GM19351 (cell line): Measurements from ENCODE around the gene KRT73.

Experiments used
- ATAC-seq: cut with Tn5 transposase; IDR thresholded peaks from one replicate; pipeline ENCODE4 v1.9.1; 2021; ENCODE audit warnings: mild to moderate bottlenecking, moderate library complexity; ENCODE audit not compliant: unreplicated experiment

KRT73 gene

GRCh38 chr12:52618216-52618615 is at the start of gene KRT73:
TSS of gene KRT73 (minus strand) at chr12:52618559. CDS start at chr12:52618524, 35 bp downstream.
- no peak for ATAC-seq

GRCh38 chr12:52667931-52668330 is 49.6 kb upstream of the KRT73 start:
- ATAC-seq = no peak

- no peak for ATAC-seq
Measured at GRCh38 chr12:52667509-52667908, 49.1 kb upstream of the KRT73 start.

GRCh38 chr12:52666471-52666870 is 48.1 kb upstream of the KRT73 start:
- no peak for ATAC-seq

- no peak for ATAC-seq
Measured at GRCh38 chr12:52663420-52663819, 45.1 kb upstream of the KRT73 start.

GRCh38 chr12:52662918-52663229 is 44.5 kb upstream of the KRT73 start:
- no peak for ATAC-seq

GRCh38 chr12:52662093-52662917 is 43.9 kb upstream of the KRT73 start:
- no peak for ATAC-seq

- ATAC-seq = no peak
Measured at GRCh38 chr12:52661668-52662067, 43.3 kb upstream of the KRT73 start.

- no peak for ATAC-seq
Measured at GRCh38 chr12:52660934-52661499, 42.7 kb upstream of the KRT73 start.

GRCh38 chr12:52659951-52660350 is 41.6 kb upstream of the KRT73 start:
- ATAC-seq = no peak

GRCh38 chr12:52659395-52659794 is 41.0 kb upstream of the KRT73 start:
- ATAC-seq = no peak

GRCh38 chr12:52658196-52658595 is 39.8 kb upstream of the KRT73 start:
- ATAC-seq = no peak

GRCh38 chr12:52657250-52657902 is 39.0 kb upstream of the KRT73 start:
- no peak for ATAC-seq

GRCh38 chr12:52656616-52657015 is 38.3 kb upstream of the KRT73 start:
- ATAC-seq = no peak

GRCh38 chr12:52655720-52656124 is 37.4 kb upstream of the KRT73 start:
- no peak for ATAC-seq

- no peak for ATAC-seq
Measured at GRCh38 chr12:52655251-52655650, 36.9 kb upstream of the KRT73 start.

- no peak for ATAC-seq
Measured at GRCh38 chr12:52651726-52652261, 33.4 kb upstream of the KRT73 start, which contains the start of gene KRT2. TSS of gene KRT2 (minus strand) at chr12:52652211. CDS start at chr12:52652142, 69 bp downstream.

GRCh38 chr12:52650520-52651081 is 32.2 kb upstream of the KRT73 start:
- no peak for ATAC-seq

GRCh38 chr12:52649066-52649465 is 30.7 kb upstream of the KRT73 start:
- ATAC-seq = no peak

- ATAC-seq = no peak
Measured at GRCh38 chr12:52648012-52648550, 29.7 kb upstream of the KRT73 start.

- no peak for ATAC-seq
Measured at GRCh38 chr12:52647601-52648000, 29.2 kb upstream of the KRT73 start.
